Transverse colon (tissue), 4 donors: Measurements from ENCODE around the gene TNFRSF11A.

Experiments
- EP300 ChIP-seq: sonication (generic); formaldehyde crosslinking; IDR thresholded peaks from one replicate; pipeline ENCODE4 v1.6.1; 2017; ENCODE audit warnings: antibody characterized with exemption, low read depth
- POLR2AphosphoS5 ChIP-seq, 3 donors: sonication (generic); formaldehyde crosslinking; IDR thresholded peaks; one replicate each; pipeline ENCODE4 v1.6.1; 2016; ENCODE audit warnings: antibody characterized with exemption in 3 of 3
- TF ChIP-seq, protein P1 (sequence below), 5 experiments: fragments of 200-600 bp in 3 of 5; fragments of 450-650 bp in 2 of 5; sonication (generic) in 3 of 5; IDR thresholded peaks; 1 replicate in 2 of 5; 2 replicates in 3 of 5; pipeline ENCODE4 v1.5.1; 2016 to 2017; ENCODE audit warnings: antibody characterized with exemption in 5 of 5, inconsistent platforms in 3 of 5, mild to moderate bottlenecking in 2 of 5, moderate library complexity in 1 of 5

DNA sequence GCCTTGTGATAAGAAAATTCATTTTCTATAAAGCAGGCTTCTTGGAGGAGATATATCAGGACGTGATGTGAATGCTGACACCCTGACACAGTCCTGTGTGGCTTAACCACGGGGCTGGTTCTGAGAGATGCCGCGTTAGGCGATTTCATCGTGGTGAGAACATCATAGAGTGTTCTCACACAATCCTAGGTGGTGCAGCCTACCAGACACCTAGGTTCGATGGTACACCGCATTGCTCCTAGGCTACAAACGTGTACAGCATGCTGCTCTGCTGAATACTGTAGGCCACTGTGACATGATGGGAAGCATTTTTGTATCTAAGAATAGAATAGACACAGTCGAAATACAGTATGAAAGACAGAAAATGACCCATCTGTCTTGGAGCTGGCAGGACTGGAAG, 82.5 kb downstream of the TNFRSF11A start:
- TF ChIP-seq, protein P1, sequence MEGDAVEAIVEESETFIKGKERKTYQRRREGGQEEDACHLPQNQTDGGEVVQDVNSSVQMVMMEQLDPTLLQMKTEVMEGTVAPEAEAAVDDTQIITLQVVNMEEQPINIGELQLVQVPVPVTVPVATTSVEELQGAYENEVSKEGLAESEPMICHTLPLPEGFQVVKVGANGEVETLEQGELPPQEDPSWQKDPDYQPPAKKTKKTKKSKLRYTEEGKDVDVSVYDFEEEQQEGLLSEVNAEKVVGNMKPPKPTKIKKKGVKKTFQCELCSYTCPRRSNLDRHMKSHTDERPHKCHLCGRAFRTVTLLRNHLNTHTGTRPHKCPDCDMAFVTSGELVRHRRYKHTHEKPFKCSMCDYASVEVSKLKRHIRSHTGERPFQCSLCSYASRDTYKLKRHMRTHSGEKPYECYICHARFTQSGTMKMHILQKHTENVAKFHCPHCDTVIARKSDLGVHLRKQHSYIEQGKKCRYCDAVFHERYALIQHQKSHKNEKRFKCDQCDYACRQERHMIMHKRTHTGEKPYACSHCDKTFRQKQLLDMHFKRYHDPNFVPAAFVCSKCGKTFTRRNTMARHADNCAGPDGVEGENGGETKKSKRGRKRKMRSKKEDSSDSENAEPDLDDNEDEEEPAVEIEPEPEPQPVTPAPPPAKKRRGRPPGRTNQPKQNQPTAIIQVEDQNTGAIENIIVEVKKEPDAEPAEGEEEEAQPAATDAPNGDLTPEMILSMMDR (IDR thresholded peaks at IDR 0.05) = no peak
- no peak for TF ChIP-seq EP300
- TF ChIP-seq POLR2AphosphoS5 (IDR thresholded peaks at IDR 0.05) = no peak
